ENCODE data around the gene XRCC5. TPM values are rescaled to one million over a fixed set of nuclear protein-coding genes. Genes with fewer than 3 reads are reported as not detected.

The XRCC5 gene
- total and polyA plus RNA-seq, 2 of the 8 experiments (the other 6 are each of a cell fraction or from before 2014, with no cell fraction given), result 308 to 644 TPM

DNA sequence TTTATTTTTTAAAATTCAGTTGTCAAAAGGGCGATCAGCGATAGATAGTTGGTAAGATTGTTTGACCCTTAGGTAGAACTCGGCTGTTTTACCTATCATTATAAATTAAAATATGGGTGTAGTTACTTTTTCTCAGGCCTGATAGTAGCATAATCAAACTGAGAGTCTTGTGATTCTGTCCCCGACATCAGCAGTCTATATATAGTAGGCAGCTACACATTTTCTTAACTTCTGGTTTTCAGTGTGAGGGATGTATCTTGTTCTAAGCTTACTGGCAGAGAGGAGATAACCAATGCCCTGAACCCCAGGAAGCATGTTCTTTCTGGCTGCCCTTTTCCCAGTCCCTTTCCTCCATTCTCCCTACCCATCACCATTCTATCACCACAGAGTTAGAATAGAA, 56.6 kb downstream of the XRCC5 start:
- H3K36me3 ChIP-seq (ENCODE audit: control insufficient read depth in 2 of 4, insufficient read depth in 4 of 4, low read length in 3 of 4), result peaks cover 38 to 92% (median 77%) of the 10 kb centered on the region in 4 experiments
- H2BK12ac ChIP-seq (ENCODE audit: low read depth, low read length), result no peak overlapping the region
- H3K27me3 ChIP-seq (replicated peaks in 1 of 4; ENCODE audit: control insufficient read depth in 3 of 4, extremely low read depth in 1 of 4, insufficient read depth in 3 of 4, low read length in 3 of 4), result no peaks in the 10 kb centered on the region
- WGBS, 2 experiments (ENCODE audit: extremely low coverage in 1 of 2, insufficient coverage in 1 of 2, insufficient read length in 1 of 2, insufficient replicate concordance in 2 of 2, low coverage in 1 of 2, low lambda C conversion rate in 2 of 2, missing lambda C conversion rate in 1 of 2), result 95% methylated on average over 4 of the region's 4 CpGs; no CpG with 5 or more reads in 1 of the 2 experiments
- H3K23ac ChIP-seq (ENCODE audit: insufficient read length), result no peak overlapping the region
- no peak overlapping the region for H3K4me3 ChIP-seq (ENCODE audit: extremely low read depth in 1 of 4, insufficient read depth in 2 of 4, low read depth in 3 of 4, low read length in 4 of 4)
- H2BK120ac ChIP-seq (replicated peaks; ENCODE audit: low read depth, low read length), result no peak overlapping the region
- H3K79me2 ChIP-seq (ENCODE audit: control insufficient read depth in 1 of 2, insufficient read depth in 2 of 2, low read length in 2 of 2), result peaks cover 0 to 34% of the 10 kb centered on the region in 2 experiments; a peak in 2 of 4 replicates
- H3K23me2 ChIP-seq (ENCODE audit: low read depth, low read length), result no peaks in the 10 kb centered on the region
- no peak overlapping the region for H2BK5ac ChIP-seq (ENCODE audit: low read depth, low read length)
- ChIA-PET POLR2A (ENCODE audit: partially characterized antibody) (interaction anchor here (0.8 to 2.2 kb wide), 6 partner anchors 9 to 35 kb away, joined by 3 to 6 read pairs (median 5); no protein-coding TSS in a partner anchor), CTCF (ENCODE audit: partially characterized antibody) (interaction anchor here (0.5 to 1.6 kb wide), 4 partner anchors 12 to 119 kb away, joined by 3 read pairs; no protein-coding TSS in a partner anchor)
- no peak overlapping the region for H3K14ac ChIP-seq (ENCODE audit: insufficient read length)
- no peaks in the 10 kb centered on the region for H3K79me1 ChIP-seq (ENCODE audit: low read depth, low read length)
- no peak overlapping the region for H3K4me2 ChIP-seq (ENCODE audit: insufficient read depth in 1 of 2, low read depth in 2 of 2, low read length in 2 of 2)
- H2AFZ ChIP-seq (ENCODE audit: low read length), result no peak overlapping the region
- H2BK15ac ChIP-seq (ENCODE audit: low read length), result no peak overlapping the region
- H2AK5ac ChIP-seq (ENCODE audit: low read depth, low read length), result no peak overlapping the region
- no peak overlapping the region for H4K5ac ChIP-seq (ENCODE audit: insufficient read length, low read depth, low read length)
- H3K18ac ChIP-seq (ENCODE audit: extremely low read depth, low read length), result no peak overlapping the region
- no peak overlapping the region for H3K56ac ChIP-seq (replicated peaks; ENCODE audit: insufficient read length, low read depth, low read length)
- H2BK20ac ChIP-seq (ENCODE audit: low read length), result no peak overlapping the region
- no peaks in the 10 kb centered on the region for H3K4me1 ChIP-seq (replicated peaks in 1 of 4; ENCODE audit: control insufficient read depth in 3 of 4, insufficient read depth in 4 of 4, low read length in 3 of 4)
- FAIRE-seq (no peak), DNase-seq (ENCODE audit: low read depth in 1 of 2, low spot score in 2 of 2) (no peak)
- H4K8ac ChIP-seq (ENCODE audit: extremely low read depth, insufficient read depth, low read length), result no peak overlapping the region
- H4K20me1 ChIP-seq (replicated peaks in 1 of 2; ENCODE audit: control insufficient read depth in 1 of 2, insufficient read depth in 2 of 2, low read length in 2 of 2), result peaks cover 7 to 14% of the 10 kb centered on the region in 2 experiments
- H3K4ac ChIP-seq (replicated peaks; ENCODE audit: insufficient read length, low read depth, low read length), result no peak overlapping the region
- H3K9ac ChIP-seq (replicated peaks in 1 of 4; ENCODE audit: extremely low read depth in 1 of 4, low read depth in 3 of 4, low read length in 3 of 4), result no peak overlapping the region
- H3K9me3 ChIP-seq (ENCODE audit: insufficient read depth in 2 of 2, low read depth in 1 of 2, low read length in 1 of 2), result no peaks in the 10 kb centered on the region
- no peak overlapping the region for H4K91ac ChIP-seq (replicated peaks; ENCODE audit: insufficient read length, low read length)
- H3K27ac ChIP-seq (ENCODE audit: low read depth, low read length), result no peak overlapping the region
- TF ChIP-seq RBBP5 (IDR thresholded peaks at IDR 0.05; ENCODE audit: borderline replicate concordance, low read depth, low read length) (no peak), NANOG (IDR thresholded peaks at IDR 0.05; ENCODE audit: insufficient read depth, low read depth, low read length, poor library complexity, severe bottlenecking) (no peak), RNF2 (IDR thresholded peaks at IDR 0.05; ENCODE audit: borderline replicate concordance, low read depth, low read length, missing control alignments, poor library complexity, severe bottlenecking) (no peak), CBX8 (IDR thresholded peaks at IDR 0.05; ENCODE audit: borderline replicate concordance, low read depth, low read length) (no peak), SP1 (IDR thresholded peaks at IDR 0.05; ENCODE audit: low read depth, low read length) (no peak), POU5F1 (IDR thresholded peaks at IDR 0.05; ENCODE audit: low read depth, low read length) (no peak), RXRA (IDR thresholded peaks at IDR 0.05; ENCODE audit: insufficient read depth, low read depth, low read length) (no peak), POLR2A (IDR thresholded peaks at IDR 0.05; ENCODE audit: control extremely low read depth in 1 of 2, low read depth in 2 of 2, low read length in 2 of 2) (no peak), YY1 (IDR thresholded peaks at IDR 0.05; ENCODE audit: low read depth, low read length) (no peak), CHD1 (IDR thresholded peaks at IDR 0.05; ENCODE audit: low read depth, low read length) (no peak), ASH2L (IDR thresholded peaks at IDR 0.05; ENCODE audit: low read length) (no peak), SUZ12 (IDR thresholded peaks at IDR 0.05; ENCODE audit: low read length) (no peak), BACH1 (IDR thresholded peaks at IDR 0.05; ENCODE audit: low read length) (no peak), SRF (IDR thresholded peaks at IDR 0.05; ENCODE audit: low read depth, low read length) (no peak)
- TF ChIP-seq, protein P1, sequence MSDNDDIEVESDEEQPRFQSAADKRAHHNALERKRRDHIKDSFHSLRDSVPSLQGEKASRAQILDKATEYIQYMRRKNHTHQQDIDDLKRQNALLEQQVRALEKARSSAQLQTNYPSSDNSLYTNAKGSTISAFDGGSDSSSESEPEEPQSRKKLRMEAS (IDR thresholded peaks at IDR 0.05), result no peak

All from H1 (cell line).